HG03442 (cell line): ENCODE results near the gene SDCBP2.

Experiments used
- ATAC-seq: cut with Tn5 transposase; IDR thresholded peaks from one replicate; pipeline ENCODE4 v1.9.1; 2021; ENCODE audit warnings: mild to moderate bottlenecking, moderate library complexity; ENCODE audit not compliant: unreplicated experiment

The SDCBP2 gene, protein sequence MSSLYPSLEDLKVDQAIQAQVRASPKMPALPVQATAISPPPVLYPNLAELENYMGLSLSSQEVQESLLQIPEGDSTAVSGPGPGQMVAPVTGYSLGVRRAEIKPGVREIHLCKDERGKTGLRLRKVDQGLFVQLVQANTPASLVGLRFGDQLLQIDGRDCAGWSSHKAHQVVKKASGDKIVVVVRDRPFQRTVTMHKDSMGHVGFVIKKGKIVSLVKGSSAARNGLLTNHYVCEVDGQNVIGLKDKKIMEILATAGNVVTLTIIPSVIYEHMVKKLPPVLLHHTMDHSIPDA

GRCh38 chr20:1328680-1329330 is at the start of gene SDCBP2:
SDCBP2 (minus strand) TSS chr20:1329139; CDS start chr20:1320416, 8,723 bp downstream.
- ATAC-seq, result no peak

GRCh38 chr20:1378735-1379125 is 49.8 kb upstream of the SDCBP2 start:
- ATAC-seq, result no peak

- ATAC-seq, result no peak
Measured at GRCh38 chr20:1377984-1378734, 49.2 kb upstream of the SDCBP2 start.

- no peak for ATAC-seq
Measured at GRCh38 chr20:1377341-1377871, 48.5 kb upstream of the SDCBP2 start.

DNA sequence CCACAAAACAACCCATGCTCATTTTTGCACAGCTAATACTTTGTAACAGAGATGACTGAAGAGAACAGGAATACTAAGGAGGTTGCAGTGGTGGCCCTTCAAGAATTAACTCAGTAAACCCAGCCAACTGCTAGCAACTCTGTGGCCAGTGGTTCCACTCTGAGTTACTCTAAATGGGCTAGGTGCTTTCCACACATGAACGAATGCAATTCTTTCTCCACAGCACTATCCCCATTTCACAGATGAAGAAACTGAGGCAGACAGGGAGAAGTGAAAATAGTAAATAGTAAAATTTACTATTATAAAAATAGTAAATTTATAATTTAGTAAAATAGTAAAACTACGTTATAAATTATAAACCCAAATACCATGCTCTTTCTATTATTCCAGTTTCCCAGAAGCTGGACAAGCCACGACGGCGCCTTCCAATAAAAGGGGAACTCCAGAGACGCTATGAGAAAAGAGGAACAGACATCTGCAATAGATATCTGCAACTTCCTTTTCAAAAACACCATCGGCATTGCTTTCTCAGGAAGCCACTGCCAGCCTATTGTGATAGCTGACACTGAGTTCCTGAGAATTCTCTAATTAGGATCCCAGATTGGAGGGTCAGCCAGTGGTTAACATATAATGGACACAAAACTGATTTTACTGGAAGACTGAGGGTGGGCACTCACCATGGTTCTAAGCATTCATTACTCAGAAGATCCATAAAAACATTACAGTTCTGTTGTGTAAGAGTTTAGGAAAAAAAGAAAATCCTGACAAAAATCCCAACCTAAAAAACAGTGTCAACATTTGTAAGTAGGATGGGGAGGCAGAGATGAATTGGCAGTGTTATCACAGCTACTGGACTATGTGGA is 47.7 kb upstream of the SDCBP2 start:
- no peak for ATAC-seq

DNA sequence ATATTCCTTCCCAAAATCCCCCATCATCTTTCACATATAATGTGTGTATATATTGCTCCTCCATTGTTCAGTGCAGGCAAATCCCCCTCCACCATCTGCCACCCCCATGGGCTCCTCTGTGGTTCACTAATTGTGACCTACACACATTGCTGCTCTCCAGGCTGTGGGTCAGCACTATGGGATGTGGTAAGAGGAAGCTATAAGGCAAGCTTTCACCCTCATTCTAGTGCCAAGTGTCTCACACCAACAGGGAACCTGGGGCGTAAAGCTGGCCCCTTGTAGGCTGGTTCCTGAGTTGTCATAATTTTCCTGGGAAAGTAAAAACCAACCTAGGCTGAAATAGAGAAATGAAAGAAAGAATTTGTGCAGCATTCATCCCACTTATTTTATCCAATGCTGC is 47.1 kb upstream of the SDCBP2 start:
- no peak for ATAC-seq

GRCh38 chr20:1375515-1375914 is 46.6 kb upstream of the SDCBP2 start:
- no peak for ATAC-seq

DNA sequence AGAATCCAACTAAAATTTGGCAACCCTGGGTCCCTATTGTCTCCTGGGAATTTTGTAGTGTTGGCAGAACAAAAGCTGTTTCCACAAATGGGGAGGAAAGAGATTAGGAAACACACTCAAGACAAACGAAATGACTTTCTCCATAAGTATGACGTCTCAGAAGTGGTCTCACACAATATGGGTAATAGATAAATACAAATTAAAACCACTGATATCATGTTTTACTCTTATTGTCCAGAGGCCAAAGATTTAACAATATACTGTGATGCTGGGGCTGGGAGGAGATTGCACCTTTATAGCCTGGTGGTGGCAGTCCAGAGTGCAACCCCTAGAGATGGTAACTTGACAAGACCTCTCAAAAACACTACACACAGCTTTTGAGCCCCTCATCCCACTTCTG is 45.3 kb upstream of the SDCBP2 start:
- no peak for ATAC-seq

GRCh38 chr20:1373614-1374013 is 44.7 kb upstream of the SDCBP2 start:
- no peak for ATAC-seq

DNA sequence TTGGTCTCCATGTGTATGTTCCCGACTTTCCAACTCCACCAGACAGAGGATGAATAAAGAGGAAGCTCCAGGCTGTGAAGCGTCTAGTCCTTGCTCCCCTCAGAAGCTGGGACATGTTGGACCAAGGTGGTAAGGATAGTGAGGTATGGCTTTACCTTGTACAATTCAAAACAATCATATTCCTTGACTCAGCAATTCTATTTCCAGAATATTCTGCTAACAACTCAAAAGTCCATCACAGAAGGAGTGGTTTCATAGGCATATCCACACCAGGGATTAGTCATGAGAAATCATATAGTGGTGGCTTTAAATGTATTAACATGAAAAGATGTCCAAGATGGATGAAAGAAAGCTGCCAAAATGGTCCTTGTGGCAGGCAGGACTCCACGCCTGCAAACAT is 44.1 kb upstream of the SDCBP2 start:
- no peak for ATAC-seq

DNA sequence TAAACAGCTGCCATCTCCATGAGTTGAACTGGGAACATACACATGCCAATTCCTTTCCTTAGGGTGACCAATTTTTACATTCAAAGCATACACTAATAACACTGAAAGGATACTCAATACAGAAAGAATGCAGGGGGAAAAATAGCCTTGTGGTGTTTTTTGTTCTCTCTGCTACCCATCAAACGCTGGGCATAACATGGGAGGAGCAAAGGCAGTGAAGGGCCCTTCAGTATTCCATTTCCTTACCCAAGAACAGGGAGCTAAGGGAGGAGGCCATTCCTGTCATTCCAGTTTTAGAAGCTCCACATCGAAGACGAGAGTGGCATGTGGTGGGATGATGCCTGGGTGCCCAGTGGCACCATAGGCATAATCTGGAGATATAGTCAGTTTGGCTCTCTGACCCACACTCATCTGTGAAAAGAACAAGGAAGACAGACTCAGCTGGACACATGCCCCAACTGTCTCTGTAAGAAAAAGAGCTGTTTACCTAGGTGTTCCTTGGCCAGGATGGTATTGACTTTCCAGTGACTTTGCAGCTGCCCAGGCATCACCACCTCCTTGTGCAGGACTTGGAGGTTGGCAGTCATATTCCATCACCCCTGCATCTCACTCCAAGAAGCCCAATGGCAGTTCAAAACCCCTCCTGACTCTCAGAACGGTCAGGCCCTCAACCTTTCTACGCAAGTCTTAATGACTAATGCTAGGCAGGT is 43.0 kb upstream of the SDCBP2 start:
- no peak for ATAC-seq

DNA sequence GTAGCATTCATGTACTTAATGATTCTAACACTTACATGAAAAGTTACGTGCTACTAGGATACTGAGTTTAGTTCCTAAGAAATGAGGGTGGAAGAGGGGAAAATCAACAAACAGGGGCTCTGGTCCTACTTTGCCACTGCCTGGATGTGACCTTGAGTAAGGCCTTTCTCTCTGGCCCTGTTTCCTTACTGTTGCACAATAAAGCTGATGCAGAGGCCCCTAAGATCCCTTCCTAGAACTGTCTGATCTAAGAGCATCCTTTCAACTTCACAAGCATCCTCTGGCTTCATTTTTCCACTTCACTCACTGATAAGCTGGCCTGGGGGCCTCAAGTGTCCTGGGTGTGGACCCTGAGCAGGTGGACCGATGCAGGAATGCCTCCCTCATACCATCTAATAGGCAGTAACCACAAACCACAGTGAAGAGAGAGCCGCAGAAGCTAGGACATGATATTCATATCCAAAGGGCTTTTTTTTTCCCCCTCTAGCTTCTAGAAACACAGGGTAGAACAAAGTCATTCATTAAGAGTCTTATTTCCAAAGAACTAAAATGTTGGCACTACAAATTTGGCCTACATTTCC is 42.4 kb upstream of the SDCBP2 start:
- no peak for ATAC-seq

DNA sequence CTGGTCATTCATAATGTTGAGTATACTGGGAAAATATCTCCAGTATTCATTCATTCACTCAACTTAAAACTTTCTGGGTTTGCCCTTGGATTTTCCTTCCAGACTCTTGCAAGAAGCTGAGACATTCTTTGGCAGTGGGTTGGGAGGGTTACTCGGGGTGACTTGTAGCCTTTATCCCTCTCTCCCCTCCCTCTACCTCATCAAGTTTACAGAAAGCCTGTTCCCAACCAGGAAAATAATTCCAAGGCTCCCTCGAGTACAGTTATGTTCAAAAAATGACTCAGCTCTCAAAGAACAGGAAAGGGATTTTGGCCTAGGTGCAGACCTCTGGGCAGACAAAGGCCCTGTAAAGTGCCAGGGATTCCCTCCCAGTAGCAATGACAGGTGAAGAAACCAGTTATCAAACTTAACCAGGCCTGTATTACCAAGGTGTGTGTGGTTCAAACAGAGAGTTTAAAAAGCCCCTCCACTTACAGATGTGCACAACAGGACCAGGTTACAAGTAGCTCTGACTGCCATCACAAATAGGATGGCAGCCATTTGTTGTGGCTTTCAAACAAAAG is 41.7 kb upstream of the SDCBP2 start:
- no peak for ATAC-seq

DNA sequence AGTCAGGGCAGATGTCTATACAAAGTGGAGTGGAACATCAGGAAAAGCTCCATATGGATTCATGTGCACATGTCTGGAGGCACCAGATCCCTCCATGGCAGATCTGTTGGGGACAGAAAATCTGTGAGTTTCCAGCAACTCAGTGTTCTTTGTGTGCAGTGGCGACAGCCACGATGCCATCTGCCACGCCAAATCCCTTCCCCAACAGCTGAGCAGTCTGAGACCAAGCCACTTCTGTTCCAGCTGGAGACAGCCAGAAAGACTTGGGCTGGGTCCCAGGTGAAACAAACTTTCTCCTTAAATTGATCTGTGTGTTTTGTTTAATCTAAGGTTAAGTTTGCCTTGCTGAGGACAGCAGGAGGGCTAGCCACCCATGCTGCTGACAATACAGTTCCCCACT is 41.0 kb upstream of the SDCBP2 start:
- no peak for ATAC-seq

DNA sequence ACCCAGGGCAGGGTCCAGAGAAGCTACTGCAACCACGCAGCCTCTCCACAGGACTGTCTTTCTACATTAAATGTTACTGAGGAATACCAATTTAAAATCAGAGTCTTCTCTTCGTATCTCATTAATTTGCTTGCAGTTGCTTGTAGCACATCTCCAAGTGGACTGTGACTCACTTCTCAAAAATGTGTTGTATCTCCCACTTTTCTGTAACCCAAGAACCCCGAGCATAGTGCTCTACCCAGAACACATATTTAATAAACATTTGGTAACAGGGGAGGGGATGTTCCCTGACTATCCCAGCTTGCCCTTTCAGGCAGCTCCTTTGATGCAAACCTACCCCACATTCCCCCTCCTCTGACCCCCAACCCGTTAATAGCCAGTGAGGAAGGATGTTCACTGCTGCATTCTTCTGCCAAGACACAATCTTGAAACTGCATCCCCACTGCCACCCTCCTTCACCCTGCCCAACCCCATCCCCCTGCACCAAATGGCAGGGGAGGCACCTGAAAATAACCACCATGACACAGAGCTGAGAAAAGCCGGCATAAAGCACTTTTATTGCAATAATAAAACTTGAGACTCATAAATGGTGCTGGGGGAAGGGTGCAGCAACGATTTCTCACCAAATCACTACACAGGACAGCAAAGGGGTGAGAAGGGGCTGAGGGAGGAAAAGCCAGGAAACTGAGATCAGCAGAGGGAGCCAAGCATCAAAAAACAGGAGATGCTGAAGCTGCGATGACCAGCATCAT is 39.7 kb upstream of the SDCBP2 start:
- ATAC-seq, result no peak

- no peak for ATAC-seq
Measured at GRCh38 chr20:1367479-1367878, 38.5 kb upstream of the SDCBP2 start.

DNA sequence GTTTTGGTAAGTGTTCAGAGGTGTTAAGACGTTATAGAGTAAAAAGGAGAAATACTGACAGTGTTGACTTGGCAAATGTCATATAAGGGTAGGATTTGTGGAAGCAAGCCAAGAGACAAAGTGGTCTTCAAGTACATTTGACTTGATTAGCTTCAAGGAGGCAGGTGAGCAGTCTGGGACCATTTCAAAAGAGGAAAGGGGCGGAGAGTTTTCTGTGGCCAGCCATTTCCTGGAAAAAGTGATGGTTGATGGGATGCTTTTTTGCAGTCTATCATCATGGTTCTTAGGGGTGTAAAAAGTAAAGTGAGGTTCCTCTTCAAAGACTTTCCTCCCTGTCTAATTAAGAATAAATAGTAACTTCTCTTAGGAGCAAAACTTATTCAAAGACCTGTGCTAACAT is 35.2 kb upstream of the SDCBP2 start:
- ATAC-seq, result no peak

- ATAC-seq, result no peak
Measured at GRCh38 chr20:1363522-1363921, 34.6 kb upstream of the SDCBP2 start.

GRCh38 chr20:1362484-1362883 is 33.5 kb upstream of the SDCBP2 start:
- no peak for ATAC-seq
